Keratinocyte (primary cell): Measurements from ENCODE around the gene NUTF2. TPM values are rescaled to one million over a fixed set of nuclear protein-coding genes. Genes with fewer than 3 reads are reported as not detected.

Source experiments
- DNase-seq: peaks from one replicate; pipeline ENCODE4 v3.0.0-alpha.2; 2011; ENCODE audit warnings: low read depth, missing footprints, low spot score
- FAIRE-seq: peaks from 2 replicates; lab custom pipeline; 2011; peaks lifted over from hg19 to GRCh38; lab: Jason Lieb, UNC
- H2AFZ ChIP-seq: 2 replicates; pipeline ENCODE4 v1.6.0; 2012; ENCODE audit warnings: low read length, control low read depth, inconsistent platforms; ENCODE audit not compliant: control insufficient read depth
- H3K27ac ChIP-seq: 2 replicates; pipeline ENCODE4 v1.5.1; 2011; ENCODE audit warnings: low read length; ENCODE audit not compliant: control insufficient read depth, insufficient read depth
- H3K27me3 ChIP-seq: 3 replicates; pipeline ENCODE4 v1.6.0; 2011; ENCODE audit warnings: low read length; ENCODE audit not compliant: control insufficient read depth, insufficient read depth; ENCODE audit errors: extremely low read depth
- H3K36me3 ChIP-seq, 2 experiments: 2 replicates in 1 of 2; 3 replicates in 1 of 2; pipeline ENCODE4 v1.5.1; 2011; ENCODE audit warnings: low read length in 2 of 2, mild to moderate bottlenecking in 1 of 2; ENCODE audit not compliant: control insufficient read depth in 2 of 2, insufficient read depth in 2 of 2; ENCODE audit errors: extremely low read depth in 1 of 2
- H3K4me1 ChIP-seq: 3 replicates; pipeline ENCODE4 v1.5.1; 2011; ENCODE audit warnings: low read length; ENCODE audit not compliant: control insufficient read depth, insufficient read depth; ENCODE audit errors: extremely low read depth
- H3K4me2 ChIP-seq: 3 replicates; pipeline ENCODE4 v1.6.0; 2011; ENCODE audit warnings: low read depth, low read length; ENCODE audit not compliant: control insufficient read depth, insufficient read depth; ENCODE audit errors: extremely low read depth
- H3K4me3 ChIP-seq, 3 experiments: fragments of 200-600 bp in 1 of 3; sonication (generic) in 1 of 3; 2 replicates in 2 of 3; 3 replicates in 1 of 3; pipeline ENCODE4 v1.5.1; 2011 to 2016; ENCODE audit warnings: low read length in 3 of 3, mild to moderate bottlenecking in 3 of 3, control low read depth in 2 of 3, inconsistent platforms in 1 of 3, low read depth in 1 of 3, mixed read lengths in 1 of 3, mixed run types in 1 of 3, moderate library complexity in 1 of 3; ENCODE audit not compliant: control insufficient read depth in 2 of 3, insufficient read depth in 2 of 3; ENCODE audit errors: extremely low read depth in 1 of 3
- H3K79me2 ChIP-seq: 2 replicates; pipeline ENCODE4 v1.6.0; 2012; ENCODE audit warnings: low read length; ENCODE audit not compliant: control insufficient read depth, insufficient read depth
- H3K9ac ChIP-seq: 3 replicates; pipeline ENCODE4 v1.6.0; 2011; ENCODE audit warnings: low read length; ENCODE audit not compliant: control insufficient read depth, insufficient read depth; ENCODE audit errors: extremely low read depth
- H3K9me1 ChIP-seq: 3 replicates; pipeline ENCODE4 v1.6.0; 2011; ENCODE audit warnings: low read length; ENCODE audit not compliant: control insufficient read depth, insufficient read depth; ENCODE audit errors: extremely low read depth
- H3K9me3 ChIP-seq: 2 replicates; pipeline ENCODE4 v1.5.1; 2012; ENCODE audit warnings: low read depth, low read length; ENCODE audit not compliant: control insufficient read depth
- H4K20me1 ChIP-seq: 3 replicates; pipeline ENCODE4 v1.6.0; 2011; ENCODE audit warnings: low read length; ENCODE audit not compliant: control insufficient read depth, insufficient read depth; ENCODE audit errors: extremely low read depth
- CTCF ChIP-seq, 3 experiments: IDR thresholded peaks in 1 of 3; conservative IDR thresholded peaks in 1 of 3; optimal IDR thresholded peaks in 1 of 3; 2 replicates in 2 of 3; 3 replicates in 1 of 3; pipeline versions ENCODE3 to v1.5.1; 2011; ENCODE audit warnings: low read length in 3 of 3, mild to moderate bottlenecking in 3 of 3, moderate library complexity in 2 of 3, control low read depth in 1 of 3, inconsistent platforms in 1 of 3; ENCODE audit not compliant: insufficient read depth in 2 of 3; ENCODE audit errors: extremely low read depth in 1 of 3
- EZH2 ChIP-seq: IDR thresholded peaks from one replicate; pipeline ENCODE4 v1.6.1; 2012; ENCODE audit warnings: inconsistent platforms, mild to moderate bottlenecking, low read length, moderate library complexity
- dilution Hi-C: fragments of 300-500 bp; cut with MboI; formaldehyde crosslinking; loops from one replicate; pipeline ENCODE4 v1.7.0; 2020; ENCODE audit warnings: low sequenced_read_pairs; ENCODE audit not compliant: extremely low pct_ligation_motif_present
- polyA plus RNA-seq, 5 experiments: library from polyadenylated mRNA; depleted of rRNA in 3 of 5; stranded (reverse) in 3 of 5; stranded (forward) in 1 of 5; unstranded in 1 of 5; fragments of >200 nt; gene quantifications; 1 replicate in 1 of 5; 2 replicates in 3 of 5; 3 replicates in 1 of 5; pipeline versions ENCODE4 v1.2.1 to v1.2.3, GENCODE V29; 2011 to 2012; ENCODE audit warnings: missing spikeins in 2 of 5, low read depth in 1 of 5, low replicate concordance in 1 of 5

NUTF2 gene
- polyA plus RNA-seq, 1 donor (not counting 4 experiments of a cell fraction or from before 2014, with no cell fraction given): 189 TPM

GRCh38 chr16:67841816-67842508 lies 4.8 kb upstream of the NUTF2 start, which contains the start of gene THAP11:
Gene THAP11 (plus strand): TSS chr16:67842320. CDS start chr16:67842555, 235 bp downstream.
- Histone ChIP-seq H2AFZ (peak within 1 kb of the TSS; percentile 99), H3K27me3 (no peaks in the 10 kb centered on the region), H3K4me2 (peak within 1 kb of the TSS; percentile 86), H3K4me1 (peaks cover 46% of the 10 kb centered on the region), H3K27ac (peak within 1 kb of the TSS; percentile 95), H3K79me2 (peaks cover 25% of the 10 kb centered on the region), H3K36me3 (peaks cover 4 to 6% of the 10 kb centered on the region in 2 experiments), H3K9me1 (no peaks in the 10 kb centered on the region), H3K9ac (peak within 1 kb of the TSS; percentile 94), H4K20me1 (no peaks in the 10 kb centered on the region), H3K9me3 (no peaks in the 10 kb centered on the region), H3K4me3 (peak within 1 kb of the TSS; percentile 56 to 92 (median 79))
- TF ChIP-seq CTCF (optimal IDR thresholded peaks at IDR 0.05 in 1 of 3, IDR thresholded peaks at IDR 0.05 in 1 of 3, conservative IDR thresholded peaks at IDR 0.05 in 1 of 3; ENCODE audit: extremely low read depth in 1 of 3, insufficient read depth in 2 of 3, low read length in 3 of 3): peak; percentile 90 to 97 (median 94)
- no peak for TF ChIP-seq EZH2
- no peak for DNase-seq
- peak; percentile 32 for FAIRE-seq
- dilution Hi-C loops: no loop called here

DNA sequence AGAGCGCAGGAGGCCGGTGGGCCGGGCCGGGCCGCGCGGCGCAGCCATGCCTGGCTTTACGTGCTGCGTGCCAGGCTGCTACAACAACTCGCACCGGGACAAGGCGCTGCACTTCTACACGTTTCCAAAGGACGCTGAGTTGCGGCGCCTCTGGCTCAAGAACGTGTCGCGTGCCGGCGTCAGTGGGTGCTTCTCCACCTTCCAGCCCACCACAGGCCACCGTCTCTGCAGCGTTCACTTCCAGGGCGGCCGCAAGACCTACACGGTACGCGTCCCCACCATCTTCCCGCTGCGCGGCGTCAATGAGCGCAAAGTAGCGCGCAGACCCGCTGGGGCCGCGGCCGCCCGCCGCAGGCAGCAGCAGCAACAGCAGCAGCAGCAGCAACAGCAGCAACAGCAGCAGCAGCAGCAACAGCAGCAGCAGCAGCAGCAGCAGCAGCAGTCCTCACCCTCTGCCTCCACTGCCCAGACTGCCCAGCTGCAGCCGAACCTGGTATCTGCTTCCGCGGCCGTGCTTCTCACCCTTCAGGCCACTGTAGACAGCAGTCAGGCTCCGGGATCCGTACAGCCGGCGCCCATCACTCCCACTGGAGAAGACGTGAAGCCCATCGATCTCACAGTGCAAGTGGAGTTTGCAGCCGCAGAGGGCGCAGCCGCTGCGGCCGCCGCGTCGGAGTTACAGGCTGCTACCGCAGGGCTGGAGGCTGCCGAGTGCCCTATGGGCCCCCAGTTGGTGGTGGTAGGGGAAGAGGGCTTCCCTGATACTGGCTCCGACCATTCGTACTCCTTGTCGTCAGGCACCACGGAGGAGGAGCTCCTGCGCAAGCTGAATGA lies 4.0 kb upstream of the NUTF2 start:
- Histone ChIP-seq H3K4me3 (peak overlapping the region; percentile 56 to 92 (median 79)), H3K9me3 (no peaks in the 10 kb centered on the region), H3K27ac (peak overlapping the region; percentile 95), H3K27me3 (no peaks in the 10 kb centered on the region), H3K79me2 (peaks cover 33% of the 10 kb centered on the region), H3K4me1 (peaks cover 46% of the 10 kb centered on the region), H3K36me3 (peaks cover 4 to 6% of the 10 kb centered on the region in 2 experiments), H3K4me2 (peak overlapping the region; percentile 86), H3K9me1 (no peaks in the 10 kb centered on the region), H4K20me1 (no peaks in the 10 kb centered on the region), H2AFZ (peak overlapping the region; percentile 91), H3K9ac (peak overlapping the region; percentile 94)
- dilution Hi-C loops: no loop called here
- TF ChIP-seq CTCF (optimal IDR thresholded peaks at IDR 0.05 in 1 of 3, IDR thresholded peaks at IDR 0.05 in 1 of 3, conservative IDR thresholded peaks at IDR 0.05 in 1 of 3; ENCODE audit: extremely low read depth in 1 of 3, insufficient read depth in 2 of 3, low read length in 3 of 3): peak; percentile 17 to 43 (median 29)
- TF ChIP-seq EZH2: no peak
- DNase-seq (no peak), FAIRE-seq (no peak)
